HepG2 (cell line): ENCODE measurements around the gene HYCC1. TPM values are rescaled to one million over a fixed set of nuclear protein-coding genes. Genes with fewer than 3 reads are reported as not detected.

Experiments used
- ARID5B ChIP-seq: IDR thresholded peaks from 2 replicates; pipeline ENCODE4 v1.4.0; 2020; ENCODE audit warnings: mild to moderate bottlenecking, missing genetic modification reagents
- DRAP1 ChIP-seq: IDR thresholded peaks from 2 replicates; pipeline ENCODE4 v1.6.1; 2016; ENCODE audit warnings: missing genetic modification reagents, missing compliant biosample characterization
- FOXA3 ChIP-seq: IDR thresholded peaks from 2 replicates; pipeline ENCODE4 v1.6.1; 2016; ENCODE audit warnings: missing genetic modification reagents, missing compliant biosample characterization
- FOXP1 ChIP-seq, 2 experiments: fragments of 450-650 bp in 1 of 2; IDR thresholded peaks; 2 replicates each; pipeline ENCODE4 v1.6.1; 2017 to 2018; ENCODE audit warnings: antibody characterized with exemption in 1 of 2
- KDM6A ChIP-seq: IDR thresholded peaks from 2 replicates; pipeline ENCODE4 v1.6.1; 2016; ENCODE audit warnings: low read depth
- MAX ChIP-seq: IDR thresholded peaks from 2 replicates; pipeline ENCODE4 v1.6.1; 2012; ENCODE audit warnings: inconsistent platforms
- NCOA2 ChIP-seq: sonication (generic); formaldehyde crosslinking; IDR thresholded peaks from 2 replicates; pipeline ENCODE4 v1.8.0; 2022; ENCODE audit warnings: inconsistent platforms
- NR2F6 ChIP-seq, 2 experiments: IDR thresholded peaks; 2 replicates each; pipeline ENCODE4 v1.6.1; 2016; ENCODE audit warnings: antibody characterized with exemption in 1 of 2, mild to moderate bottlenecking in 1 of 2
- SALL1 ChIP-seq: sonication (generic); formaldehyde crosslinking; IDR thresholded peaks from 2 replicates; pipeline ENCODE4 v1.8.0; 2022; ENCODE audit warnings: mild to moderate bottlenecking, missing genetic modification reagents
- TBX2 ChIP-seq: sonication (generic); formaldehyde crosslinking; IDR thresholded peaks from 2 replicates; pipeline ENCODE4 v1.5.0; 2020; ENCODE audit warnings: missing genetic modification reagents, mild to moderate bottlenecking, borderline replicate concordance
- TFAP4 ChIP-seq: sonication (generic); IDR thresholded peaks from 2 replicates; pipeline ENCODE4 v1.6.1; 2016; ENCODE audit warnings: low read depth, borderline replicate concordance
- ZNF609 ChIP-seq: sonication (generic); formaldehyde crosslinking; IDR thresholded peaks from 2 replicates; pipeline ENCODE4 v1.4.0; 2020; ENCODE audit warnings: mild to moderate bottlenecking, missing genetic modification reagents, borderline replicate concordance
- ZNF816 ChIP-seq: sonication (generic); formaldehyde crosslinking; IDR thresholded peaks from 2 replicates; pipeline ENCODE4 v1.8.0; 2022; ENCODE audit warnings: missing genetic modification reagents, mild to moderate bottlenecking, borderline replicate concordance
- polyA plus RNA-seq, 8 experiments: library from polyadenylated mRNA; depleted of rRNA in 3 of 8; stranded (reverse) in 7 of 8; unstranded in 1 of 8; fragments of >200 nt; fragmentation: Illumina TruSeq in 4 of 8; extraction: Trizol in 4 of 8; gene quantifications; 2 replicates each; pipeline versions ENCODE4 v1.2.1 to v1.2.3, GENCODE V29; 2011 to 2016; ENCODE audit warnings: low read depth in 4 of 8, missing spikeins in 1 of 8, mixed read lengths in 1 of 8; ENCODE audit not compliant: insufficient read depth in 1 of 8
- total RNA-seq, 5 experiments: library from RNA; depleted of rRNA; stranded (reverse); fragments of >200 nt; fragmentation: Illumina TruSeq; extraction: Trizol; gene quantifications; 2 replicates each; pipeline ENCODE4 v1.2.3, GENCODE V29; 2016; ENCODE audit warnings: low read depth in 1 of 5
- TF ChIP-seq, protein P1 (sequence below): sonication (generic); formaldehyde crosslinking; IDR thresholded peaks from 2 replicates; pipeline ENCODE4 v1.4.0; 2020; ENCODE audit warnings: missing genetic modification reagents

HYCC1 gene
- total and polyA plus RNA-seq, 2 of the 13 experiments (the other 11 are each of a cell fraction or from before 2014, with no cell fraction given): 9.5 to 41.8 TPM

DNA sequence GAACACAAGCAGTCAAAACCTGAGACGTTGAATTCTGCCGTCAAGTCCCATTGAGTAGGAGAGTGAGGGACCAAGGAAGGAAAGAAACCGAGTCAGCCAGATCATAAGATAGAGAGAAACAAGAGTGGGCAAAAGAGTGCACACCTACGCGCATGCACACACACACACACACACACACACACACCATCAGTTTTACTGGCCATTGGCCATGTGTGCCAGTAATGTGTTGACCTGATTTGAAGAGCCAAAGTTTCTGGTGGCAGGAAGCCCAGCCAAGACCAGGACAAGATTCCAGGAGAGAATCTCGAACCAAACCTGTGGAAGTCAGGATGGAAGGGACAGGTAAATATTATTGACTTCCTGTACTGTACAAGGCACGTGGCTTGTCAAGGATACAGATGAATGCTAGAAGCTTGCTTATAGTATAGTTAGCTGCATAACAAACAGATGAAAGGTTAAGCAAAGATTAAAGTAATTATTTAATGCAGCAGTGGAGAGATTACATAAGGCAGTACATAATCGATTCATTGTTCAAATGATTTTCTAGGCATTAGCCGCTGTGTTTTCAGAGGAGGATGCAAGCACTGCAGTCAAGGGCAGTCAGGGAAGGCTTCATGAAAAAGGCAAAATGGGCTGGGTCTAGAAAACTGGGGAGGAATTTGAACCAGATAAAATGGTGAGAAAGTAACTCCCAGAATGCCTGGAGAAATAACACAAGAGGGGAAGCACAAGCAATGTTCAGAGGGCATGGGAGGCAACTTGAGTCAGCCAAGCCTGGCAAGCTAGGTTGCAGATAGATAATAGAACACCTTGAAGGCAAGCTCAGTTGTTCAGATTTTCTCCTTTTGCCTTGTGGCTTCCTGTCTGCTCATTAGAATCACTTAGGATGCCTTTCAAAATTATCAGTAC, 2.7 kb upstream of the HYCC1 start (continued):
- TF ChIP-seq ARID5B (CRISPR knock-in tag) (peak; percentile 63), NCOA2 (CRISPR knock-in tag) (peak; percentile 62), MAX (peak; percentile 52; the same call in 1 of the 2 replicates), ZNF609 (CRISPR knock-in tag) (peak; percentile 65; the same call in 1 of the 2 replicates), TBX2 (peak; percentile 20; the same call in 1 of the 2 replicates), DRAP1 (CRISPR knock-in tag) (0 out of 2 replicates have a peak, but pooled peaks have one; percentile 23), NR2F6 (IDR thresholded peaks at IDR 0.05) (peak; percentile 40; the same call in 1 of the 2 replicates), NR2F6 (CRISPR knock-in tag; IDR thresholded peaks at IDR 0.05) (peak; percentile 55; the same call in 1 of the 2 replicates), KDM6A (no peak), ZNF816 (CRISPR knock-in tag) (no peak), TFAP4 (peak; percentile 24; the same call in 1 of the 2 replicates), FOXA3 (peak; percentile 58; the same call in 1 of the 2 replicates), SALL1 (CRISPR knock-in tag) (peak; percentile 60; the same call in 1 of the 2 replicates), FOXP1 (IDR thresholded peaks at IDR 0.05) (no peak), FOXP1 (CRISPR knock-in tag; IDR thresholded peaks at IDR 0.05) (peak; percentile 45; the same call in 1 of the 2 replicates)
- TF ChIP-seq, protein P1, sequence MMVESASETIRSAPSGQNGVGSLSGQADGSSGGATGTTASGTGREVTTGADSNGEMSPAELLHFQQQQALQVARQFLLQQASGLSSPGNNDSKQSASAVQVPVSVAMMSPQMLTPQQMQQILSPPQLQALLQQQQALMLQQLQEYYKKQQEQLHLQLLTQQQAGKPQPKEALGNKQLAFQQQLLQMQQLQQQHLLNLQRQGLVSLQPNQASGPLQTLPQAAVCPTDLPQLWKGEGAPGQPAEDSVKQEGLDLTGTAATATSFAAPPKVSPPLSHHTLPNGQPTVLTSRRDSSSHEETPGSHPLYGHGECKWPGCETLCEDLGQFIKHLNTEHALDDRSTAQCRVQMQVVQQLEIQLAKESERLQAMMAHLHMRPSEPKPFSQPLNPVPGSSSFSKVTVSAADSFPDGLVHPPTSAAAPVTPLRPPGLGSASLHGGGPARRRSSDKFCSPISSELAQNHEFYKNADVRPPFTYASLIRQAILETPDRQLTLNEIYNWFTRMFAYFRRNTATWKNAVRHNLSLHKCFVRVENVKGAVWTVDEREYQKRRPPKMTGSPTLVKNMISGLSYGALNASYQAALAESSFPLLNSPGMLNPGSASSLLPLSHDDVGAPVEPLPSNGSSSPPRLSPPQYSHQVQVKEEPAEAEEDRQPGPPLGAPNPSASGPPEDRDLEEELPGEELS: peak; percentile 71; the same call in 1 of the 2 replicates
